ENCODE data around the gene LCE1A.

The LCE1A gene

DNA sequence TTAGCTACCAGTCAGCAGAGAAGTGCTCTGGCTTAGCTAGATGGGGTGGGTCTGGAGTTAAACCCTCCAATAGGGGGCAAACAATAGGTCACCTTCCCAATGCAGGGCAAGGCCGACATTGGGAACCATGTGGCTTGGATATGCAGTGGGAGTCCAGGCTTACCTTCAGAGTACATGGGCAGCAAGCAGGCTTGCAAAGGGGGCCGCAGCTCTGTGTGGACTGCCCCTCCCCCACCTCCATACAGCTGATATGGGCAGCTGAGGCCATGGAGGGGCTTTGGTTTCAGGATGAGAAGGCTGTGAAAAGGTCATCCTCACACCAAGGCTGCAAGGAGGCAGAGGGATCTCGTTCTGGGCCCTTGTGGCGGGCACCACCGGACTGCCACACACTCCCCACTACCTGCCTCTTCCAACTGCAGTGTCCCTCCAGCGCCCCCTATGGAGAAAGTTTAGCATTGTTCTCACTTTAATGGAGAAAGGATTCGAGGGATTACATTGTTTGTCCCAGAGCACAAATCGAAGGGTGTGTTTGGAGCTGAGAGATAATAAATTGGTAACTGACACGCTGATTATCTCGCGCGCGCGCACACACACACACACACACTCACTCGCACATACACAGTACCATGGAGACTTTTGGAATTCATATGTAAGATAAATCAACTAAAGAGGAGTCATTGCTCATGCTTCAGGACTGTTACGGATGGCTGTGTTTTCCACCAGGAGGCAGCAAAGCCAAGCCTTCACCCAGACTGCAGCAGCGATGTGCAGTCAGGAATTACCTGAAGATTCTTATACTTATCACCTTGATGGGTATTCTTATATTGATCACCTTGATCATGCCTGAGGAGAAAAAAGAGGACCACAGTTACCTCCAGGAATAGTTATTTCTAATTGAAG is 43.8 kb downstream of the LCE1A start:
- DNase-seq = peak; percentile 22

DNA sequence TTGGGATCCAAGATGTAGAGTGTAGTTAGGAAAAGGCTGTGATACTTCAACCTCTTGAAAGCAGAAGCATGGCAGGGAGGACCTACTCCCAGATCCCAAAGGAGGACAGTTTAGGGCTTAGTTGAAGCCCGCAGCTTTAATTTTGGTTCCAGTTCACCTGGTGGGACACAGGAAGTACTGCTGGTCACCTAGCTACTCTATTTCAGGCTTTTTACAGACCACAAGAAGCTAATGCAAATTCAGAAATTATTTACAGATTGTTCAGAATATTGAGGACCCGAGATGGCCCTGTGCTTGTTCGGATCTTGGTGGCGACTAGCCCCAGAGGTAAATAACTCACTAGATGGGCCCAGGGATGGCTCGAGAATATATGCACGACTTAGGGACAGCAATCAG is 44.5 kb downstream of the LCE1A start:
- DNase-seq = no peak

DNA sequence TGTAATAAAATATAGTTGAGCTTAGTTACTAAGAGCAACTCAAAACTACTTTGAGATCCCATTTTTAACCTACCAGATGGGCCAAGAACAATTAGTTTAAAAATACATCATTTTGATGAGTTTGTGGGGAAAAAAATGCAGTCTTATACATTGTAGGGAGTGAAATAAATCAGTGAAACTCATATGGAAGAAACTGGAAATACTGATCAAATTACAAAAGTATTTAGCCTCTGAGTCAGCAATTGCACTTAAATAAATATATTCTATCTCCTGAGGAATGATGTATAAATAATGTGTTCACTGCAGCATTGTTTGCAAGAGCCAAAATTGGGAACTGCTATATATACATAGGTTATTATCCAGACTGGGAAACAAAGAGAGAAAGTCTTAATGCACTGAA is 46.2 kb downstream of the LCE1A start:
- peak; percentile 66 for DNase-seq

DNA sequence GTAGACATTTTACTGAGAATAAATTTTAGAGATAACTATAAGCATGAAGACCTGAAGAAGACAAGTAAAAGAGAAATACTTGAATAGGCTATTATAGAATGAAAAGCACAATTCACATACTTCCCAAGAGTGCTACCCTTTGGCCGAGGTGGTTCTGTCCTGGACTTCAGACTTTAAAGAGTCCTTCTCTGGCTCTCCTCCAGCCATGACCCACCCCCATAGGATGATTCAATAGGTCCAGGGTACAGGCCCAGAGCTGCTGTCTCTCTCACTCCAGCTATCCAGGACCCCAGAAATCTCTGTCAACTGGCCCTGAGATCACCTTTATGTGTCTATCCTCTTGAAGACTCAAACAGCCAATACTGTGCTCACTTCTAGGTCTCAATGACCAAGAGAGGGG is 49.6 kb downstream of the LCE1A start:
- no peak for DNase-seq

Measured in fibroblast of skin of right biceps (primary cell).